Activated CD4-positive, CD25-positive, alpha-beta regulatory T cell treated with anti-CD3 and anti-CD28 coated beads, Interleukin-2, amount 50 U/mL, for 16 hours (primary cell): ENCODE data around the gene AP3B2.
A peak's percentile ranks its signal among the peaks of the same experiment; 100 is the strongest.
"Not testable (repeated sequence)": the region's sequence is repeated elsewhere in the genome, so short reads cannot be mapped to it uniquely, and the experiment has no call there.

Experiments used
- DNase-seq: peaks from one replicate; pipeline ENCODE4 v3.0.0-alpha.2; 2020; ENCODE audit warnings: low read depth, low spot score

AP3B2 gene, protein sequence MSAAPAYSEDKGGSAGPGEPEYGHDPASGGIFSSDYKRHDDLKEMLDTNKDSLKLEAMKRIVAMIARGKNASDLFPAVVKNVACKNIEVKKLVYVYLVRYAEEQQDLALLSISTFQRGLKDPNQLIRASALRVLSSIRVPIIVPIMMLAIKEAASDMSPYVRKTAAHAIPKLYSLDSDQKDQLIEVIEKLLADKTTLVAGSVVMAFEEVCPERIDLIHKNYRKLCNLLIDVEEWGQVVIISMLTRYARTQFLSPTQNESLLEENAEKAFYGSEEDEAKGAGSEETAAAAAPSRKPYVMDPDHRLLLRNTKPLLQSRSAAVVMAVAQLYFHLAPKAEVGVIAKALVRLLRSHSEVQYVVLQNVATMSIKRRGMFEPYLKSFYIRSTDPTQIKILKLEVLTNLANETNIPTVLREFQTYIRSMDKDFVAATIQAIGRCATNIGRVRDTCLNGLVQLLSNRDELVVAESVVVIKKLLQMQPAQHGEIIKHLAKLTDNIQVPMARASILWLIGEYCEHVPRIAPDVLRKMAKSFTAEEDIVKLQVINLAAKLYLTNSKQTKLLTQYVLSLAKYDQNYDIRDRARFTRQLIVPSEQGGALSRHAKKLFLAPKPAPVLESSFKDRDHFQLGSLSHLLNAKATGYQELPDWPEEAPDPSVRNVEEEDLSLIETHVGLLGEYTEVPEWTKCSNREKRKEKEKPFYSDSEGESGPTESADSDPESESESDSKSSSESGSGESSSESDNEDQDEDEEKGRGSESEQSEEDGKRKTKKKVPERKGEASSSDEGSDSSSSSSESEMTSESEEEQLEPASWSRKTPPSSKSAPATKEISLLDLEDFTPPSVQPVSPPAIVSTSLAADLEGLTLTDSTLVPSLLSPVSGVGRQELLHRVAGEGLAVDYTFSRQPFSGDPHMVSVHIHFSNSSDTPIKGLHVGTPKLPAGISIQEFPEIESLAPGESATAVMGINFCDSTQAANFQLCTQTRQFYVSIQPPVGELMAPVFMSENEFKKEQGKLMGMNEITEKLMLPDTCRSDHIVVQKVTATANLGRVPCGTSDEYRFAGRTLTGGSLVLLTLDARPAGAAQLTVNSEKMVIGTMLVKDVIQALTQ

DNA sequence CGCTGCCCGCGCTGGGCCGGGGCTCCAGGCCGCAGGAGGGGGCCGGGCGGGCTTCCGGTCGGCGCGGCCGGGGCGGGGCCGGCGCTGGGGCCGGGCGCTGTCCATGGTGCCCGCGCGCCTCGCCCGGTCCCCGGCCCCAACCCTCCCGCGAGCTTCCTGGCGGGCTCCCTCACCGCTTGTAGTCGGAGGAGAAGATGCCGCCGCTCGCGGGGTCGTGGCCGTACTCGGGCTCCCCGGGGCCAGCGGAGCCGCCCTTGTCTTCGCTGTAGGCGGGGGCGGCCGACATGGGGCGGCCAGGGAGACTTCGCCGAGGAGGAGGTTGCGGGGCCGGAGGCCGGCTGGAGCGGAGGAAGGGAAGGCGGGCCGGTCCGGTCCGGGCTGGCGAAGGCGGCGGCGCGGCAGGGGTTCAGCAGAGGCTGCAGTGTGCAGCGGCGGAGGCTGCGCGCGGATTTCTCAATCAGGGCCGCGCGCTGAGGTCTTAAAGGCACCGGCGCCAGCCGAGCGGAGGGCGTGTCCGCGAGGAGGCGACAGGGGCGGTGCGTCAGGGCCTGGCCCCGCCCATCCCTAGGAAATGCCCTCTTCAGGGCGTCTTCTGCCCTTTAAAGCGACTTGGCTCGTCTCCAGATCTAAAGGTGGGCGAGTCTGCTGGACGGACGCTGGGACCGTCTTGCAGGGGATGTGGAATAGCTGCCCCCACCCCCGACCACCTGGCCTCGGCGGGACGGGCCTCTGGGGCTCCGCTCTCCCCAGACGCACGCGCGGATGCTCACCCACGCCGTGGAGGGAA, at the start of gene AP3B2:
Gene AP3B2, minus strand, starts transcription at position 455 of the 787 bp plus-strand sequence. Its CDS starts 169 bp downstream, at position 286.
- peak; percentile 33 for DNase-seq

DNA sequence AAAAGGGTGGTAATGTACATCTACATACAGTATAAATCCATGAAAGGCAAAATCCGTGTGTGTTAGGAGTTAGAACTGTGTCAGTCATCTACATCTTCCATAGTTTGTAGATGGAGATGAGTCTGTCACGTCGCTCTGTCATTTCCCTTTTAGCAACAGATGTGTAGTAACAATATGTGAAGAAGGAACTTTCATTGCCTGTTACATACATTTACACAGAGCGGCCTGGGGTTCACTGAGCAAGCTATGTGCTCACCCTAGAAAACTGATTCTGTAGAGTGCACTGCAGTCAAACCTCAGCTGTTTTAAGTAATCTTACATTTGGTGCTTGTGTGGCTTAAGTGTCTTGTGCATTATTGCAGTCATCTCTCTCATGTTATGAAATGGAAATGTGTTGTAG, 41.6 kb upstream of the AP3B2 start:
- no peak for DNase-seq

DNA sequence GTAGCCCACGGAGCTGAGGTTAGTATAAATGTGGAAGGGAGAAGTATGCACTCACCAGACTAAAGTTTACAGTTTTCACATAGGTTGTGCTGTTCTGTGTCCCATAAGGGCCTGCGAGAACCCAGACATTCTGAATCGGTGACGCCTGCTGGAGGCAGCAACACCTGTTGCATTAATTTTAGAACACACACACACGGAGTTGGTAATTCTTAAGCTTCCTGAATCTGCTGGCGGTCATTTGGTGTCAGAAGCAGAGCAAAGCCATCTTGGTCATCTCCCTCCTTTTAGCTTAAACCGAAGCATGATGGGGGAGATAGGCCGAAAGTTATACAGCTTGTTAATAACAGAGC, 41.1 kb upstream of the AP3B2 start:
- no peak for DNase-seq

- DNase-seq, result peak; percentile 70
Observed at GRCh38 chr15:82749951-82750830, 40.5 kb upstream of the AP3B2 start.

DNA sequence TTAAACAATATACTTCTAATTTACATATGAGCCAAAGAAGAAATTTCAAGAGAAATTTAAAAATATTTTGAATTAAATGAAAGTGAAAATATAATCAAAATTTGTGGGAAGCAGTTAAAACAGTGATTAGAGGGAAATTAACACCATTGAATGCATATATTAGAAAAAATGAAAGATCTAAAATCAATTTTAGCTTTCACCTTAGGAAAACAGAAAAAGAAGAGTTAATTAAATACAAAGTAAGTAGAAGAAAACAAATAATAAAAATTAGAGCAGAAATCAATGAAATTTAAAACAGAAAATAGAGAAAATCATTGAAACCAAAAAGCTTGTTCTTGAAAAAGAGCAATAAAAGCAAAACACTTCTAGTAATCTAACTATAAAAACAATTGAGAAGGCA, 38.6 kb upstream of the AP3B2 start:
- no peak for DNase-seq

GRCh38 chr15:82743810-82744209, 34.1 kb upstream of the AP3B2 start:
- DNase-seq, result no peak

GRCh38 chr15:82742134-82742533, 32.5 kb upstream of the AP3B2 start:
- DNase-seq, result no peak

GRCh38 chr15:82739086-82739485, 29.4 kb upstream of the AP3B2 start:
- no peak for DNase-seq

GRCh38 chr15:82737975-82738374, 28.3 kb upstream of the AP3B2 start:
- DNase-seq, result no peak

DNA sequence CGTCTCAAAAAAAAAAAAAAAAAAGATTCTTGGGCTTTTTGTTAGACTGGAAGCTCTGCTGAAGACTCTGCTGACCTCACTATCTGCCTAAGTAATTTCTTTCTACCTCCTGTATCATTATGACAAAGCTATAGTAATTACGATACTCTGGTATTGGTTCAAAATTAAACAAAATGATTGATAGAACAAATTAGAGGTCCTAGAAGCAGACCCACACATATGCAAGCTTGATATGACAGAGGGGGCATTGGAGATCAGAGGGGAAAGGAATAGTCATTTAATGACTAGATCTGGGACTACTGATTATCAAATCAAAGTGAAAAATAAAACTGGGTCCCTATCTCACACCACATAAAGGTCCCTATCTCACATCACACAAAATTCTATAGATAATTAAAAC, 21.9 kb upstream of the AP3B2 start:
- no peak for DNase-seq

DNA sequence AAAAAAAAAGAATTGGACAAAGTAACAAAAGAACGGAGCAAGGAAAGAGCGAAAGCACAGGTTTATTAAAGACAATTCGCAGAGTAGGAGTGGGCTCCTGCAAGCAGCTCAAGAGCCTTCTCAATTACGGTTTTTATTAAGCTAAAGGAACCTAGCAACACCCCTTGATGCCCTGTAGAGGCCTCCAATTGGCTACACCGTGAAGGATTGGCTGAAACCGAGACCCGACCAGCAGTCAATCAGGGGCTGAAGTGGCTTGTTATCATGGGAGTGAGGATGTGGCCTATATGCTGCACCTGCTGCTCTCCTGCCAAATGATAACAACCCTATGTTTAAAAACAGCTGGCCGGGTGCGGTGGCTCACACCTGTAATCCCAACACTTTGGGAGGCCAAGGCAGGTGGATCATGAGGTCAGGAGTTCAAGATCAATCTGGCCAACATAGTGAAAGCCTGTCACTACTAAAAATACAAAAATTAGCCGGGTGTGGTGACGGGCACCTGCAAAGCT, 20.4 kb upstream of the AP3B2 start:
- DNase-seq, result no peak

DNA sequence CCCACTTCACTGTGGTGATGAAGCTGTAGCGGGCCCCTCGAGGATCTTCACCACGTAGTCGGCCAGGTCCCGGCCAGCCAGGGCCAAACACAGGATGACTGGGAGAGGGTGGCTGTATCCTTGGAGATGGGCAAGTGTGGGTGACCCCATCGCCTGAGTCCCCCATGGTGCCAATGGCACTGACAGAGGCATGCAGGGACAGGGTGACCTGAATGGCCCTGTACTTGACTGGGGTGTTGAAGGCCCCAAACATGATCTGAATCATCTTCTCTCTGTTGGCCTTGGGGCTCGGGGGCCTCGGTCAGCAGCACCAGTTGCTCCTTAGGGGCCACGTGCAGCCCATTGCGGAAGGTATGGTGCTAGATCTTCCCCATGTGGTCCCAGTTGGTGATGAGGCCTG, 17.1 kb upstream of the AP3B2 start:
- no peak for DNase-seq

GRCh38 chr15:82715003-82715402, 5.3 kb upstream of the AP3B2 start:
- no peak for DNase-seq

GRCh38 chr15:82714016-82714415, 4.3 kb upstream of the AP3B2 start:
- no peak for DNase-seq

- no peak for DNase-seq
Observed at GRCh38 chr15:82712036-82712435, 2.4 kb upstream of the AP3B2 start.

- DNase-seq, result no peak
Observed at GRCh38 chr15:82710926-82711490, 1.3 kb upstream of the AP3B2 start.

- no peak for DNase-seq
Observed at GRCh38 chr15:82710208-82710555, 507 bp upstream of the AP3B2 start.

DNA sequence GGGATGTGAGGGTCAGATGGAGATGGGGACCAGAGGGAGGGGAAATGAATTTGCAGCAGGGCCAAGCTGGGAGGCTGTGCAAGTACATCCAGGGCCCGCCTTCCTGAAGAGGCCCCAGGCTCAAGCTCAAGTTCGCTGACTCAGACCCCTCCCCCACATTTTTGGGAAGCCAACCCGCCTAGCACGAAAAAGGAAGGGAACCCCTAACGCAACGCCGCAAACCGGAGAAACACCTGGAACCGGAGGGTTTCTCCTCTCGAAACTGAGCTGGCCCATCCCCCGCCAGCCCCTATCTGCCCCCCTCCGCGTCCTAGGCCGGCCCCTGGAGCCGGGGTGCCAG, 624 bp downstream of the AP3B2 start:
- no peak for DNase-seq

DNA sequence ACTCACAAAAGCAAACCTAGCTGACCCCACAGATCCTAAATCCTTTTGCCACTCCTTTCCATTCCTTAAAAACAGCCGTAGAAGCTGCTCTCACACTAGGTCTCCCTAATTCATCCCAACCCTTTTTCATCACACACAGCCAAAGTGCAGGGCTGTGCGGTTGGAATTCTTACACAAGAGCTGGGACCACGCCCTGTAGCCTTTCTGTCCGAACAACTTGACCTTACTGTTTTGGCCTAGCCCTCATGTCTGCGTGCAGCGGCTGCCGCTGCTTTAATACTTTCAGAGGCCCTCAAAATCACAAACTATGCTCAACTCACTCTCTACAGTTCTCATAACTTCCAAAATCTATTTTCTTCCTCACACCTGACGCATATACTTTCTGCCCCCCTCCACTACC, 3.8 kb downstream of the AP3B2 start:
- not testable (repeated sequence) for DNase-seq

DNA sequence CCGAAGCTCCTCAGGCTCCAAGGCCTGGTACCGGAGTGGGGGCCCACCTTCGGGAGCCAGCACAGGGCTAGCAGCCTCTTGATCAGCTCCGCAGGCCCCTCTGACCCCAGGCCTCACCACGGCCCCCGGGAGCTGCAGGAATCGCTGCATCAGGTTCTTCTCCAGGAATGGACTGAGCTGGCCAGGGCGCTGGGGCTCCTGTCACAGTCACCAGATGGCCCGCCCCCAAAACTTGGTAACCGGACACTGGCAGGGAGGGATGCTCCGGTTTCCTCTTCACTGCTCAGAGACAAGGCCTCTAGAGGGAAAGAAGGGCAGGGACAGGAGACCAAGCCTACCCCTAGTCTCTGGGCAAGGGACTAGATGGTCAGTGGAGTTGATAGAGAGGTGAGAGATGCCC, 9.9 kb downstream of the AP3B2 start:
- DNase-seq, result no peak
